GM12878 (cell line): Measurements from ENCODE around the gene ROCK2.

Source experiments
- EZH2 ChIP-seq: IDR thresholded peaks from 2 replicates; pipeline ENCODE4 v1.6.1; 2012; ENCODE audit warnings: low read depth, mild to moderate bottlenecking, control low read depth, inconsistent platforms, low read length, borderline replicate concordance; ENCODE audit not compliant: control insufficient read depth
- FOS ChIP-seq: IDR thresholded peaks from 3 replicates; pipeline ENCODE4 v1.6.1; 2011; ENCODE audit warnings: borderline replicate concordance; ENCODE audit not compliant: insufficient read length; ENCODE audit errors: extremely low read depth
- POLR2A ChIP-seq: IDR thresholded peaks from 2 replicates; pipeline ENCODE4 v1.6.1; 2011; ENCODE audit warnings: low read depth, mild to moderate bottlenecking, low read length
- POLR2AphosphoS5 ChIP-seq: IDR thresholded peaks from 2 replicates; pipeline ENCODE4 v1.6.1; 2011; ENCODE audit warnings: mild to moderate bottlenecking, low read length, inconsistent platforms
- PRDM15 ChIP-seq: fragments of 450-650 bp; formaldehyde crosslinking; IDR thresholded peaks from 2 replicates; pipeline ENCODE4 v1.4.0; 2020; ENCODE audit warnings: mild to moderate bottlenecking, moderate library complexity
- TF ChIP-seq, protein P1 (sequence below), 3 experiments: IDR thresholded peaks in 2 of 3; conservative IDR thresholded peaks in 1 of 3; 2 replicates each; pipeline ENCODE4 v1.5.1; 2011; ENCODE audit warnings: low read depth in 3 of 3, low read length in 3 of 3, mild to moderate bottlenecking in 3 of 3, control low read depth in 2 of 3, moderate library complexity in 2 of 3, inconsistent platforms in 1 of 3, mixed read lengths in 1 of 3; ENCODE audit not compliant: control insufficient read depth in 2 of 3, insufficient read depth in 1 of 3; ENCODE audit errors: extremely low read depth in 1 of 3
- TF ChIP-seq, protein P2 (sequence below): IDR thresholded peaks from 2 replicates; pipeline ENCODE4 v1.6.1; 2011; ENCODE audit warnings: low read depth, mild to moderate bottlenecking, low read length, moderate library complexity, borderline replicate concordance; ENCODE audit errors: extremely low read depth

- no peak for TF ChIP-seq EZH2
- no peak for TF ChIP-seq POLR2A
- TF ChIP-seq POLR2AphosphoS5 = no peak
- TF ChIP-seq, protein P1, sequence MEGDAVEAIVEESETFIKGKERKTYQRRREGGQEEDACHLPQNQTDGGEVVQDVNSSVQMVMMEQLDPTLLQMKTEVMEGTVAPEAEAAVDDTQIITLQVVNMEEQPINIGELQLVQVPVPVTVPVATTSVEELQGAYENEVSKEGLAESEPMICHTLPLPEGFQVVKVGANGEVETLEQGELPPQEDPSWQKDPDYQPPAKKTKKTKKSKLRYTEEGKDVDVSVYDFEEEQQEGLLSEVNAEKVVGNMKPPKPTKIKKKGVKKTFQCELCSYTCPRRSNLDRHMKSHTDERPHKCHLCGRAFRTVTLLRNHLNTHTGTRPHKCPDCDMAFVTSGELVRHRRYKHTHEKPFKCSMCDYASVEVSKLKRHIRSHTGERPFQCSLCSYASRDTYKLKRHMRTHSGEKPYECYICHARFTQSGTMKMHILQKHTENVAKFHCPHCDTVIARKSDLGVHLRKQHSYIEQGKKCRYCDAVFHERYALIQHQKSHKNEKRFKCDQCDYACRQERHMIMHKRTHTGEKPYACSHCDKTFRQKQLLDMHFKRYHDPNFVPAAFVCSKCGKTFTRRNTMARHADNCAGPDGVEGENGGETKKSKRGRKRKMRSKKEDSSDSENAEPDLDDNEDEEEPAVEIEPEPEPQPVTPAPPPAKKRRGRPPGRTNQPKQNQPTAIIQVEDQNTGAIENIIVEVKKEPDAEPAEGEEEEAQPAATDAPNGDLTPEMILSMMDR (IDR thresholded peaks at IDR 0.05 in 2 of 3, conservative IDR thresholded peaks at IDR 0.05 in 1 of 3; ENCODE audit: control insufficient read depth in 2 of 3, extremely low read depth in 1 of 3, insufficient read depth in 1 of 3, low read depth in 3 of 3, low read length in 3 of 3) = no peak
- no peak for TF ChIP-seq PRDM15 (CRISPR knock-in tag)
- TF ChIP-seq, protein P2, sequence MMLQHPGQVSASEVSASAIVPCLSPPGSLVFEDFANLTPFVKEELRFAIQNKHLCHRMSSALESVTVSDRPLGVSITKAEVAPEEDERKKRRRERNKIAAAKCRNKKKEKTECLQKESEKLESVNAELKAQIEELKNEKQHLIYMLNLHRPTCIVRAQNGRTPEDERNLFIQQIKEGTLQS = no peak
- no peak for TF ChIP-seq FOS
These were observed 42.6 kb upstream of the ROCK2 start for GRCh38 chr2:11387100-11387390.
